Breast epithelium (tissue), 3 donors: ENCODE data around the gene KIF21A.

ENCODE experiments used
- POLR2A ChIP-seq: fragments of 450-650 bp; IDR thresholded peaks from one replicate; pipeline ENCODE4 v1.6.1; 2016; ENCODE audit warnings: antibody characterized with exemption, mild to moderate bottlenecking, moderate library complexity
- POLR2AphosphoS5 ChIP-seq, 3 donors: sonication (generic); formaldehyde crosslinking; IDR thresholded peaks; one replicate each; pipeline ENCODE4 v1.6.1; 2017; ENCODE audit warnings: antibody characterized with exemption in 3 of 3

DNA sequence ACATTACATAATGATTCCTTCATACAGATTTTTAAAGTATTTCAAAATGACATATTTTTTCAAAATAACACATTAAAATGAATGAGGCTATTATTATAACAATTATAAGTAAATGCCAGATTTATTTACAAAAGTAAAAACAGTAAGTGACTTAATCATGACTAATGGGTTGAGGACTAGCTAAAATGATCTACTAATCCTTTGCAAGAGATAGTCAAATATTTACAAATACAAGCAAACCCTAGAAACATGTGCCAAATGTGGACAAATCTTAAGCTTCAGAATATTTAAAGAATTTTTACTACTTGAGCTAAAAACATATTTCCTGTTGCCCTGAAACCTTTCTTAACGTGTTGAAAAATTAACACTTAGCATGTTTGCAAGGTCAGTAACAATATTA lies 74.8 kb downstream of the KIF21A start:
- TF ChIP-seq POLR2A (no peak), POLR2AphosphoS5 (IDR thresholded peaks at IDR 0.05) (no peak)
